ENCODE results near the gene NPEPPS.

The NPEPPS gene

DNA sequence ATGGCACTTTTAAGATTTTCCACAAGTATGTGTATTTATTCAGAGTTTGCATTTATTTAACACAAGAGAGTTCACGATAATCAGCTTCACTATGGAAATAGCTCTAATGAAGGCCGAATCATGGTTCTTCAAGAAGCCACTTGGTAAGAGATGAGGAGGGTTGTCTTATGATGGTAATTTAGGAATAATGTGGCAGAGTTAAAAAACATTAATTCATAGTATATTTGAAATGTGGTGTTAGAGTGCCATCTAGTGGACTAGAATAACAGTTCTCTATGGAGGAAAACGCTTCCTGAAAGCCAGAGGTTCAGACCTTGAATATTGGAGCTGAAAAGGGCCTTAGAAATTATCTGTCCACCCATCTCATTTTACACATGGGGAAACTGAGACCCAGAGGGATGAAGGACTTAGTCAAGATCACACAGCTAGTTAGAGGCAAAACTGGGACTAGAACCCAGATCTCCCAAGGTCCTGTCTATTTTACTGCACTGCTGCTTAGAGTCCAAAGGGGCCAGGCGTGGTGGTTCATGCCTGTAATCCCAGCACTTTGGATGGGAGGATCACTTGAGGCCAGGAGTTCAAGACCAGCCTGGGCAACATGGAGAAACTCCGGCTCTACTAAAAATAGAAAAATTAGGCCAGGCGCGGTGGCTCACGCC, 85.0 kb downstream of the NPEPPS start:
- no peaks in the 10 kb centered on the region for H3K27me3 ChIP-seq (ENCODE audit: insufficient read depth, low read length)
- 93% methylated on average over 8 of the region's 8 CpGs for WGBS
- peaks cover 88% of the 10 kb centered on the region for H3K36me3 ChIP-seq (ENCODE audit: insufficient read depth, low read length)
- no peaks in the 10 kb centered on the region for H3K4me1 ChIP-seq (ENCODE audit: insufficient read depth, low read length)
- H3K27ac ChIP-seq (ENCODE audit: low read depth, low read length), result no peak overlapping the region
- H3K4me3 ChIP-seq (ENCODE audit: low read length), result no peak overlapping the region
- H3K9ac ChIP-seq (ENCODE audit: low read depth, low read length), result no peak overlapping the region
- H3K9me3 ChIP-seq (ENCODE audit: insufficient read depth, low read depth, low read length), result no peaks in the 10 kb centered on the region

DNA sequence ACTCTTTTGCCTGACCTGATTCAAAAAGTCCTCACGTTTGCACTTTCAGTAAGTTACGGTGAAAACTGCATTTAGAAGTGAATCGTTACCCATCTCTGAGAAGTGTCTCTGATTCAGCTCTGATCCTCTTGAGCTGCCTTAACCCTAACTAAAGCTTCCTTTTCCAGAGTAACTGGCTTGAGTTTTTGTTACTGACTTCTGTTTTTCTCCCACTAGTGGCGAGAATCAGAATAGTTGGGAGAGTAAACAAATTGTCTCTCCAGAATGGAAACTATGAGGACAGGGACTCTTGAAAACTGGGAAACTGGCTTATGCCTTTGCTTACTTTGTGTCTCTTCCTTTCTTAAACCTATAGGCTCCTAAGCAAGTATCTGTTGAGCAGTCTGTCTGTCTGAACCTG, 87.5 kb downstream of the NPEPPS start:
- WGBS, result 88% methylated on average over 4 of the region's 4 CpGs
- no peaks in the 10 kb centered on the region for H3K27me3 ChIP-seq (ENCODE audit: insufficient read depth, low read length)
- peaks cover 93% of the 10 kb centered on the region for H3K36me3 ChIP-seq (ENCODE audit: insufficient read depth, low read length)
- no peak overlapping the region for H3K4me3 ChIP-seq (ENCODE audit: low read length)
- H3K9ac ChIP-seq (ENCODE audit: low read depth, low read length), result no peak overlapping the region
- H3K4me1 ChIP-seq (ENCODE audit: insufficient read depth, low read length), result peaks cover 23% of the 10 kb centered on the region
- H3K9me3 ChIP-seq (ENCODE audit: insufficient read depth, low read depth, low read length), result no peaks in the 10 kb centered on the region
- H3K27ac ChIP-seq (ENCODE audit: low read depth, low read length), result no peak overlapping the region

DNA sequence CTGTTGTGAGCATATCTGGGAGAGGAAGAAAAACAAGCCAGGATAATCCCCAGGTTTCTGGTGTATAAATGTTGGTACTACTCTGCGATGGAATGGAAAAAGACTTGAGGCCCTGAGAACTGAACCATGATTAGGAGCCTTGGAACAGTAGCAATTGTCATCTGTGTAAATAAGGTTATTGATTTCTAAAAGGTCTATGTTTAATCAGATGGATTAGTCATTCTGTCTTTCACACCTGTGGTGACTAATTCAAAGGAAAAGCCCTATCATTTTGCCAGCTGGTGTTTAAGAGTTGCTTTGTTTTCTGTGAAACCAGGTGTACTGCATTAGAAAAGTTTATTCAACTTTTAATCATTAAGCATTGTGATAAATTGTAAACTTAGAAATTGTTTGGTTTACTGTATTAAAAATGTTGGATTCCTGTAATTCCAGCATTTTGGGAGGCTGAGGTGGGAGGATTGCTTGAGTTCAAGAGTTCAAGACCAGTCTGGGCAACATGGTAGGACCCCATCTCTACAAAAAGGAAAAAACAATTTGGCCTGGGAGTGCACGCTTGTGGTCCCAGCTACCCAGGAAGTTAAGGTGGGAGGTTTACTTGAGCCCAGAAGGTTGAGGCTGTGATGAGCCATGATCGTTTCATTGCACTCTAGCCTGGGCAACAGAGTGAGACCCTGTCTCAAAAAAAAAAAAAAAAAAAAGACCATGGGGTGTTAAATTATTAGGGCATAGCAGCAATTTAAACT, 89.8 kb downstream of the NPEPPS start:
- no peak overlapping the region for H3K9ac ChIP-seq (ENCODE audit: low read depth, low read length)
- H3K4me1 ChIP-seq (ENCODE audit: insufficient read depth, low read length), result peaks cover 23% of the 10 kb centered on the region
- 86% methylated on average over 3 of the region's 3 CpGs for WGBS
- H3K27ac ChIP-seq (ENCODE audit: low read depth, low read length), result peak overlapping the region; percentile 63; the same call in 1 of the 2 replicates
- H3K36me3 ChIP-seq (ENCODE audit: insufficient read depth, low read length), result peaks cover 79% of the 10 kb centered on the region
- H3K4me3 ChIP-seq (ENCODE audit: low read length), result no peak overlapping the region
- H3K9me3 ChIP-seq (ENCODE audit: insufficient read depth, low read depth, low read length), result no peaks in the 10 kb centered on the region
- H3K27me3 ChIP-seq (ENCODE audit: insufficient read depth, low read length), result no peaks in the 10 kb centered on the region

DNA sequence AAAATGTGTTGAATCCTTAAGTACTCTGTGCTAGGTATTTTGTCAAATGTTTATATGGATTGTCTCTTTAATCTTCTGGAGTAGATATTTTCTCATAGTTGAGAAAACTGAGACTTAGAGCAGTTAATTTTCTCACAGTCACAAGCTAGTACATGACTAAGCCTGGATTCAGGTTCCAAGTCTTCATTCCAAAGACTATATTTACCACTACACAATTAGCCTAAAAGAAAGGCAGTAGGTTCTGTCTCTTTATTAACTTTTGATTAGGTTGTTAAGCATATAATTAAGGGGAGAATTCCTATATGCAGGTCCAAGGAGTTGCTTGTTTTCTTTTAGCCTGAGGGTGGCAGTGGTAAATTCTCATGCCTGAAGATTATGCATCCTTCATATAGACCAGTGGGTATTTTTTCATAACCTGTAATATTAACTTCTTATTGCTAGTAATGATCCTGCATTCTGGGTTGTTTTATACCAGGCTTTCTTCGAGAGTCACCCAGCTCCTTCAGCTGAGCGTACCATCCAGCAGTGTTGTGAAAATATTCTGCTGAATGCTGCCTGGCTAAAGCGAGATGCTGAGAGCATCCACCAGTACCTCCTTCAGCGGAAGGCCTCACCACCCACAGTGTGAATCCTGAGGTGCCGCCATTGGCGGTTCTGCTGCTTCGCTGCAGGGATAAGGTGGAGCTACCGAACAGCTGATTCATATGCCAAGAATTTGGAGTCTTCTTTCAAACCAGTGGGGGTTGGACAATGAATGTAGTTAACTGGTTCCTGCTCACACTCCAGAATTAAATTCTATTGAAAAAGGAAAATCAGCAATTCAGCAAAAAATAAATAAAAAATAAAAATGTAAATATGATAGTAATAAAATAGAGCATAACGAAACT, 90.6 kb downstream of the NPEPPS start:
- Histone ChIP-seq H3K27ac (ENCODE audit: low read depth, low read length) (peak overlapping the region; percentile 74), H3K9ac (ENCODE audit: low read depth, low read length) (peak overlapping the region; percentile 33; the same call in 1 of the 2 replicates), H3K4me3 (ENCODE audit: low read length) (peak overlapping the region; percentile 5; the same call in 1 of the 2 replicates), H3K27me3 (ENCODE audit: insufficient read depth, low read length) (no peaks in the 10 kb centered on the region), H3K9me3 (ENCODE audit: insufficient read depth, low read depth, low read length) (no peaks in the 10 kb centered on the region), H3K4me1 (ENCODE audit: insufficient read depth, low read length) (peaks cover 23% of the 10 kb centered on the region), H3K36me3 (ENCODE audit: insufficient read depth, low read length) (peaks cover 73% of the 10 kb centered on the region)
- 42% methylated on average over 9 of the region's 9 CpGs for whole genome bisulfite sequencing

DNA sequence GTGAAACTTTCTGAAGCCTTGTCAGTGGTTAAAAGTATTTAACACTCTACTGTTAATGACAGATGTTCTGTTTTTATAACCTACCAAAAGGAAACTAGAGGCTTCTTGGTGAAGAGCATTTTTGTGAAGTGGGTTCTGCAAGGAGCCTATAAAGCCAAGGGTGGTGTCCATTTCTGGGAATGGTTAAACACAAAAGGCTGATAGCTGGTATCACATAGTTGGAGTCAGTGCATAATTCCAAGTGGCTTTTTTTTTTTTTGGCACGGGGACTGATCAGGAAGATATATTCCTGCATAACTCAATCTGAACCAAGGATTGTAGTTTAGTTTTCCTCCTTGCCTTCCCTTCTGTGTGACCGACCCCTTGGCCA, 91.3 kb downstream of the NPEPPS start:
- H3K27me3 ChIP-seq (ENCODE audit: insufficient read depth, low read length), result no peaks in the 10 kb centered on the region
- peak overlapping the region; percentile 5; the same call in 1 of the 2 replicates for H3K4me3 ChIP-seq (ENCODE audit: low read length)
- peak overlapping the region; percentile 33; the same call in 1 of the 2 replicates for H3K9ac ChIP-seq (ENCODE audit: low read depth, low read length)
- H3K36me3 ChIP-seq (ENCODE audit: insufficient read depth, low read length), result peaks cover 66% of the 10 kb centered on the region
- peaks cover 23% of the 10 kb centered on the region for H3K4me1 ChIP-seq (ENCODE audit: insufficient read depth, low read length)
- H3K27ac ChIP-seq (ENCODE audit: low read depth, low read length), result peak overlapping the region; percentile 74
- 74% methylated on average over 2 of the region's 2 CpGs for WGBS
- no peaks in the 10 kb centered on the region for H3K9me3 ChIP-seq (ENCODE audit: insufficient read depth, low read depth, low read length)

DNA sequence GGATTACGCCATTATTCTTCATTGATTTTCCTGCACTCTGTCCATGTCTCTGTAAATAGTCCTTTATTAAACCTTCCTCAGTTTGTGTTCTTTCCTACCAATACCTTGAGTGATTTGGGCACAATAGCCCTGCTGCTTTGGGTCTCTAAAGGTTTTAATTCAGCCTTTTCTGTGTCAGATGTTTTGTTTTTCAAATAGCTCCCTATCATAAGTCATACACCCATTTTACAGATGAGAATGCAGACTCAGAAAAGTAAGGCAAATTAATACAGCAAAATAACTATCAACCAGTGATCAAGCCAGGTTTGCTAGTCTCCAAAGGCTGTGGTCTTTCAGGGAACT, 93.8 kb downstream of the NPEPPS start:
- WGBS, result 38% methylated on average over 1 of the region's 1 CpG
- Histone ChIP-seq H3K27ac (ENCODE audit: low read depth, low read length) (no peak overlapping the region), H3K36me3 (ENCODE audit: insufficient read depth, low read length) (peaks cover 41% of the 10 kb centered on the region), H3K9me3 (ENCODE audit: insufficient read depth, low read depth, low read length) (no peaks in the 10 kb centered on the region), H3K4me1 (ENCODE audit: insufficient read depth, low read length) (peaks cover 23% of the 10 kb centered on the region), H3K27me3 (ENCODE audit: insufficient read depth, low read length) (no peaks in the 10 kb centered on the region), H3K9ac (ENCODE audit: low read depth, low read length) (no peak overlapping the region), H3K4me3 (ENCODE audit: low read length) (no peak overlapping the region)

DNA sequence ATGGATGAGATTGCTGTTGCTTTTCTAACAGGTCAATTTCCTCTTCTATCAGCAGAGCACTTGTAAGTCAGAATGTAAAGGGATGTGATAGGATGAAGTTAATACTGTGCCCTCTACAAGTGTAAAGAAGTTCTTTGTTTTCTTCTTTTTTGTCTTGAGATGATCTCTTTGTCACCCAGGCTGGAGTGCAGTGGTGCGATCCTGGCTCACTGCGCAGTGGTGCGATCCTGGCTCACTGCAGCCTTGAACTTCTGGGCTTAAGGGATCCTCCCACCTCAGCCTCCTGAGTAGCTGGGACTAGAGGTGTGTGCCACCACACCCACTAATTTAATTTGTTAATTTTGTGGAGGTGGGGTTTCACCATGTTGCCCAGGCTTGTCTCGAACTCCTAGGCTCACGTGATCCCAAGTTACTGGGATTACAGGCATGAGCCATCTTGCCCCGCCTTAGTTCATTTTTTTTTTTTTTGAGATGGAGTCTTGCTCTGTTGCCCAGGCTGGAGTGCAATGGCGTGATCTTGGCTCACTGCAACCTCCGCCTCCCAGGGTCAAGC, 97.2 kb downstream of the NPEPPS start:
- Histone ChIP-seq H3K4me3 (ENCODE audit: low read length) (no peak overlapping the region), H3K9me3 (ENCODE audit: insufficient read depth, low read depth, low read length) (no peaks in the 10 kb centered on the region), H3K4me1 (ENCODE audit: insufficient read depth, low read length) (peaks cover 2% of the 10 kb centered on the region; the same call in 1 of the 2 replicates), H3K27ac (ENCODE audit: low read depth, low read length) (no peak overlapping the region), H3K27me3 (ENCODE audit: insufficient read depth, low read length) (no peaks in the 10 kb centered on the region), H3K36me3 (ENCODE audit: insufficient read depth, low read length) (peaks cover 8% of the 10 kb centered on the region), H3K9ac (ENCODE audit: low read depth, low read length) (no peak overlapping the region)
- WGBS, result 95% methylated on average over 8 of the region's 8 CpGs

DNA sequence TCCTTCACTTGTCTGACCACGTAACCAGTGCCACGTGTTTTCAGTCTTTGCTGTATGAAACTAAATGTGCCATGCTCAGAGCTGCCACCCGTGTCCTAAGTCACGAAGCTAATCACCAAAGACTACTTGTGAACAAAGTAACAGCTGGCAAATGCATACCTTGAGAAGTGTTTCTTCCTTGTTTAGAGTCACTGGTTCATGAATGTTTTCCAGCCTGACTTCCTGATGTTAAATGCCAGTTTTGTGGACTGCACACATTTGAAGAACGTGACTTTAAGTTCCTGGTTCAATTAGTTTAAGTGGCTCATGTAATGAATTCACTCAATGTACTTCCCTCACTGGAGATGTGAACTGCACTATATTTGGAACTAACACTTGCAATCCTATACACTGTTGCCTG, 98.9 kb downstream of the NPEPPS start:
- Histone ChIP-seq H3K4me1 (ENCODE audit: insufficient read depth, low read length) (no peaks in the 10 kb centered on the region), H3K27ac (ENCODE audit: low read depth, low read length) (no peak overlapping the region), H3K9ac (ENCODE audit: low read depth, low read length) (no peak overlapping the region), H3K9me3 (ENCODE audit: insufficient read depth, low read depth, low read length) (no peaks in the 10 kb centered on the region), H3K27me3 (ENCODE audit: insufficient read depth, low read length) (no peaks in the 10 kb centered on the region), H3K4me3 (ENCODE audit: low read length) (no peak overlapping the region), H3K36me3 (ENCODE audit: insufficient read depth, low read length) (peaks cover 4% of the 10 kb centered on the region; the same call in 1 of the 2 replicates)
- WGBS, result 81% methylated on average over 5 of the region's 5 CpGs

DNA sequence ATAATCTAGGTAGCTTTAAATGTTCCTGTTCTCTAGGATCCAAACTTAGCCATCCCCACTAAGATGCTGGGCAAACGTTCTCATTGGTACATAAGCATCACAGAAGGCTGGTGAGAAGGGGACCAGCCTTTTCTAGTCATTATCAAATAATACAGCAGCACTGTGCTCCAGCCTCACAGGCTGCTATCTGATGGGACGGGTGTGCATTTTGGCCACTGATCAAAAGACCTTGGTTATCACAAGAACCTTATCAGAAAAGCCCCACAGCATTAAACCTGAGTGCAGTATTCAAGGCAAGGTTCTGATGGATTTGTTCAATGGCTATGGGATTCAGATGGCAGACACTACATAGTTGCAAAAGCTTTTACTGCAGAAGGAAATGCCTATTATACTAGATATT, 99.7 kb downstream of the NPEPPS start:
- H3K4me3 ChIP-seq (ENCODE audit: low read length), result no peak overlapping the region
- peaks cover 4% of the 10 kb centered on the region; the same call in 1 of the 2 replicates for H3K36me3 ChIP-seq (ENCODE audit: insufficient read depth, low read length)
- no peaks in the 10 kb centered on the region for H3K27me3 ChIP-seq (ENCODE audit: insufficient read depth, low read length)
- no peaks in the 10 kb centered on the region for H3K4me1 ChIP-seq (ENCODE audit: insufficient read depth, low read length)
- H3K9me3 ChIP-seq (ENCODE audit: insufficient read depth, low read depth, low read length), result no peaks in the 10 kb centered on the region
- 85% methylated on average over 2 of the region's 2 CpGs for WGBS
- H3K27ac ChIP-seq (ENCODE audit: low read depth, low read length), result no peak overlapping the region
- no peak overlapping the region for H3K9ac ChIP-seq (ENCODE audit: low read depth, low read length)

DNA sequence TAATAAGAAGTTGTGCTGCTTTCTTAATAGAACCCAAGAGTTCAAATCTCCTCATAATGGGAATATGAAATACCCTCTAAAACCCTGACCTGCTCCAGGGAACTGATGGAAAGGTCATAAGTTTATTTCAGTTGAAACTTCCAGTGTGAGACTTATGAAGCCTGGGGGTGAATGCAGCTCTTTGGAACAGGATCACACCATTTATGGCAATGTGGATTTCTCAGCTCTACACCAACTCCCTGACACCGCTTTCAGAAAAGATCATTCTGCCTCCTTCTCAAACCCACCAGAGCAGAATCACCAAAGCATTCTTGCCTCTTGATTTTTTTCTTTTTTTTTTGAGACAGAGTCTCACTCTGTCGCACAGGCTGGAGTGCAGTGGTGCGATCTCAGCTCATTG, 102.1 kb downstream of the NPEPPS start:
- Histone ChIP-seq H3K4me1 (ENCODE audit: insufficient read depth, low read length) (no peaks in the 10 kb centered on the region), H3K27me3 (ENCODE audit: insufficient read depth, low read length) (no peaks in the 10 kb centered on the region), H3K9ac (ENCODE audit: low read depth, low read length) (no peak overlapping the region), H3K36me3 (ENCODE audit: insufficient read depth, low read length) (peaks cover 16% of the 10 kb centered on the region), H3K27ac (ENCODE audit: low read depth, low read length) (no peak overlapping the region), H3K9me3 (ENCODE audit: insufficient read depth, low read depth, low read length) (no peaks in the 10 kb centered on the region), H3K4me3 (ENCODE audit: low read length) (no peak overlapping the region)
- 96% methylated on average over 3 of the region's 3 CpGs for WGBS

DNA sequence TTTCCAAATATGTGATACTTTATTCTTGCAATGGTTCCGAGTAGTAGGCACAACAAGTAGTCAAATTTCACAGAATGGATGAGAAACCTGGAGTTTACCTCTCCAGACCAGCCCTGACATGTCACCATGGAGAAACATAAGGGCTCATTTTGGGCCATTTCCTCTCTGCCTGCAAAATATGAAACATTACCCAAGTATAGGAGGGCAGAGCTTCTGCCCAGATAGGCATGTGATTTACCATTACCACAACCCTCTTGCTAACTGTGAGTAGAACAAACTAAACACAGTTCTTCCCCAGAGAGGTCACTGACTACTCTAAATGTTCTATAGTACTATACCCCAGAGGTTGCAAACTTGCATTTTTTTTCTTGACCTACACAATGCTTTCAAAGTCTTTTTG, 103.1 kb downstream of the NPEPPS start:
- Histone ChIP-seq H3K27me3 (ENCODE audit: insufficient read depth, low read length) (no peaks in the 10 kb centered on the region), H3K9me3 (ENCODE audit: insufficient read depth, low read depth, low read length) (no peaks in the 10 kb centered on the region), H3K27ac (ENCODE audit: low read depth, low read length) (no peak overlapping the region), H3K4me1 (ENCODE audit: insufficient read depth, low read length) (no peaks in the 10 kb centered on the region), H3K4me3 (ENCODE audit: low read length) (no peak overlapping the region), H3K36me3 (ENCODE audit: insufficient read depth, low read length) (peaks cover 16% of the 10 kb centered on the region), H3K9ac (ENCODE audit: low read depth, low read length) (no peak overlapping the region)
- 92% methylated on average over 1 of the region's 1 CpG for WGBS
